Stimulated activated naive CD4-positive, alpha-beta T cell (primary cell): ENCODE data around the gene HOTAIR.
A peak's percentile ranks its signal among the peaks of the same experiment; 100 is the strongest.

Experiments used
- DNase-seq, 6 experiments: peaks; one replicate each; lab custom pipeline; 2025; lab: John Stamatoyannopoulos, UW

Gene HOTAIR

GRCh38 chr12:53976172-53976822, 1.5 kb upstream of the HOTAIR start:
- no peak for DNase-seq

- DNase-seq = peak in 1 of 6 experiments; percentile 18
These were observed 862 bp upstream of the HOTAIR start for GRCh38 chr12:53975479-53976152.

GRCh38 chr12:53975064-53975471, 314 bp upstream of the HOTAIR start:
- no peak for DNase-seq

- DNase-seq = peak in 2 of 6 experiments; percentile 38 to 44
These were observed 1.3 kb downstream of the HOTAIR start for GRCh38 chr12:53973236-53974042.

GRCh38 chr12:53972722-53973235, 2.0 kb downstream of the HOTAIR start, which contains the start of gene HOXC11:
HOXC11 (plus strand) TSS chr12:53973126; CDS start chr12:53973242, 116 bp downstream.
- no peak for DNase-seq

- no peak for DNase-seq
These were observed 2.5 kb downstream of the HOTAIR start for GRCh38 chr12:53972152-53972702.

- DNase-seq = no peak
These were observed 3.1 kb downstream of the HOTAIR start for GRCh38 chr12:53971686-53972085.

- DNase-seq = no peak
These were observed 3.6 kb downstream of the HOTAIR start for GRCh38 chr12:53971129-53971528.

- no peak for DNase-seq
These were observed 4.3 kb downstream of the HOTAIR start for GRCh38 chr12:53970451-53970850.

GRCh38 chr12:53969588-53970259, 5.0 kb downstream of the HOTAIR start:
- no peak for DNase-seq

- DNase-seq = no peak
These were observed 6.3 kb downstream of the HOTAIR start for GRCh38 chr12:53968214-53969127.

GRCh38 chr12:53967421-53967925, 7.3 kb downstream of the HOTAIR start:
- no peak for DNase-seq

- no peak for DNase-seq
These were observed 8.2 kb downstream of the HOTAIR start for GRCh38 chr12:53966385-53967133.

GRCh38 chr12:53966085-53966384, 8.7 kb downstream of the HOTAIR start:
- no peak for DNase-seq

- DNase-seq = no peak
These were observed 9.3 kb downstream of the HOTAIR start for GRCh38 chr12:53965281-53966084.

- DNase-seq = no peak
These were observed 10.4 kb downstream of the HOTAIR start for GRCh38 chr12:53964315-53964713.

- DNase-seq = no peak
These were observed 11.1 kb downstream of the HOTAIR start for GRCh38 chr12:53963434-53964314.

- DNase-seq = no peak
These were observed 11.7 kb downstream of the HOTAIR start for GRCh38 chr12:53963005-53963404.
